ENCODE results near the gene INPP5A. TPM values are rescaled to one million over a fixed set of nuclear protein-coding genes. Genes with fewer than 3 reads are reported as not detected.
A peak's percentile ranks its signal among the peaks of the same experiment; 100 is the strongest.

The INPP5A gene
- total RNA-seq, 1 donor from 2014 or later: 108 TPM

- intact Hi-C loops (cut with micrococcal nuclease): loop anchor here (10.0 kb wide), 2 partner anchors 49 to 51 kb away; partner anchors contain the start of gene INPP5A
- ATAC-seq: no peak
- no peak for DNase-seq
Measured at GRCh38 chr10:132583456-132583855, 45.9 kb downstream of the INPP5A start.

GRCh38 chr10:132584081-132584480, 46.5 kb downstream of the INPP5A start:
- intact Hi-C loops (cut with micrococcal nuclease): loop anchor here (10.0 kb wide), 2 partner anchors 49 to 51 kb away; partner anchors contain the start of gene INPP5A
- no peak for ATAC-seq

GRCh38 chr10:132585732-132586722, 48.4 kb downstream of the INPP5A start:
- peak; percentile 10 for ATAC-seq

More at GRCh38 chr10:132584081-132584480, 46.5 kb downstream of the INPP5A start:
- no peak for DNase-seq

GRCh38 chr10:132586739-132587138, 49.2 kb downstream of the INPP5A start:
- intact Hi-C loops (cut with micrococcal nuclease): loop anchor here (10.0 kb wide), 2 partner anchors 48 to 52 kb away; partner anchors contain the start of gene INPP5A
- DNase-seq: peak; percentile 27
- ATAC-seq: no peak

More at GRCh38 chr10:132585732-132586722, 48.4 kb downstream of the INPP5A start:
- intact Hi-C loops (cut with micrococcal nuclease): loop anchor here (10.0 kb wide), 2 partner anchors 49 to 51 kb away; partner anchors contain the start of gene INPP5A
- DNase-seq: peak; percentile 52

- intact Hi-C loops (cut with micrococcal nuclease): loop anchor here (10.0 kb wide), 2 partner anchors 48 to 52 kb away; partner anchors contain the start of gene INPP5A
- no peak for ATAC-seq
- no peak for DNase-seq
Measured at GRCh38 chr10:132587175-132587574, 49.6 kb downstream of the INPP5A start.

GRCh38 chr10:132588301-132589013, 50.9 kb downstream of the INPP5A start:
- ATAC-seq (peak; percentile 62), DNase-seq (peak; percentile 66)
- intact Hi-C loops (cut with micrococcal nuclease): loop anchor here (10.0 kb wide), 2 partner anchors 46 to 54 kb away; partner anchors contain the start of gene INPP5A

- DNase-seq (no peak), ATAC-seq (no peak)
- intact Hi-C loops (cut with micrococcal nuclease): loop anchor here (10.0 kb wide), 2 partner anchors 46 to 54 kb away; partner anchors contain the start of gene INPP5A
Measured at GRCh38 chr10:132589015-132589414, 51.4 kb downstream of the INPP5A start.

- ATAC-seq (no peak), DNase-seq (peak; percentile 29)
- intact Hi-C loops (cut with micrococcal nuclease): loop anchor here (10.0 kb wide), 2 partner anchors 45 to 55 kb away; partner anchors contain the start of gene INPP5A
Measured at GRCh38 chr10:132589681-132590080, 52.1 kb downstream of the INPP5A start.

GRCh38 chr10:132590094-132590751, 52.6 kb downstream of the INPP5A start:
- intact Hi-C loops (cut with micrococcal nuclease): no loop called here
- no peak for ATAC-seq
- peak; percentile 26 for DNase-seq

- ATAC-seq (no peak), DNase-seq (peak; percentile 26)
- intact Hi-C loops (cut with micrococcal nuclease): no loop called here
Measured at GRCh38 chr10:132590752-132591121, 53.1 kb downstream of the INPP5A start.

- DNase-seq (peak; percentile 62), ATAC-seq (peak; percentile 76)
- intact Hi-C loops (cut with micrococcal nuclease): no loop called here
Measured at GRCh38 chr10:132591166-132591971, 53.8 kb downstream of the INPP5A start.

- DNase-seq (no peak), ATAC-seq (no peak)
- intact Hi-C loops (cut with micrococcal nuclease): no loop called here
Measured at GRCh38 chr10:132592790-132593383, 55.3 kb downstream of the INPP5A start.

- intact Hi-C loops (cut with micrococcal nuclease): no loop called here
- ATAC-seq: no peak
- no peak for DNase-seq
Measured at GRCh38 chr10:132593389-132593788, 55.8 kb downstream of the INPP5A start.

GRCh38 chr10:132593900-132594876, 56.6 kb downstream of the INPP5A start:
- no peak for ATAC-seq
- DNase-seq: no peak
- intact Hi-C loops (cut with micrococcal nuclease): no loop called here

GRCh38 chr10:132595021-132595420, 57.4 kb downstream of the INPP5A start:
- intact Hi-C loops (cut with micrococcal nuclease): no loop called here
- ATAC-seq (no peak), DNase-seq (no peak)

- no peak for DNase-seq
- intact Hi-C loops (cut with micrococcal nuclease): no loop called here
- no peak for ATAC-seq
Measured at GRCh38 chr10:132595854-132596253, 58.3 kb downstream of the INPP5A start.
